ENCODE measurements around the gene RPS17.

The RPS17 gene

GRCh38 chr15:82548700-82549099 lies 8.4 kb upstream of the RPS17 start:
- no peaks in the 10 kb centered on the region for H3K9me3 ChIP-seq (ENCODE audit: control insufficient read depth in 2 of 2, low read length in 2 of 2)
- no peaks in the 10 kb centered on the region for H3K27me3 ChIP-seq (ENCODE audit: control insufficient read depth in 1 of 2, insufficient read depth in 2 of 2, low read length in 2 of 2)
- no peaks in the 10 kb centered on the region for H3K4me1 ChIP-seq (ENCODE audit: control insufficient read depth, insufficient read depth, low read length)
- no peak overlapping the region for H3K4me3 ChIP-seq (ENCODE audit: low read length in 2 of 2)
- H3K36me3 ChIP-seq (ENCODE audit: control insufficient read depth in 2 of 2, insufficient read depth in 2 of 2, low read length in 2 of 2): peaks cover 21 to 35% of the 10 kb centered on the region in 2 donors
- H3K27ac ChIP-seq (ENCODE audit: low read length): no peak overlapping the region
- no peak overlapping the region for H3K9ac ChIP-seq (ENCODE audit: low read length in 2 of 2)

- Histone ChIP-seq H3K9me3 (ENCODE audit: control insufficient read depth in 2 of 2, low read length in 2 of 2) (no peaks in the 10 kb centered on the region), H3K27me3 (ENCODE audit: control insufficient read depth in 1 of 2, insufficient read depth in 2 of 2, low read length in 2 of 2) (no peaks in the 10 kb centered on the region), H3K4me1 (ENCODE audit: control insufficient read depth, insufficient read depth, low read length) (peaks cover 7% of the 10 kb centered on the region), H3K9ac (ENCODE audit: low read length in 2 of 2) (no peak overlapping the region), H3K36me3 (ENCODE audit: control insufficient read depth in 2 of 2, insufficient read depth in 2 of 2, low read length in 2 of 2) (peaks cover 13 to 22% of the 10 kb centered on the region in 2 donors), H3K4me3 (ENCODE audit: low read length in 2 of 2) (no peak overlapping the region), H3K27ac (ENCODE audit: low read length) (no peak overlapping the region)
These were observed 5.2 kb upstream of the RPS17 start for GRCh38 chr15:82545478-82545877.

- peaks cover 9 to 17% of the 10 kb centered on the region in 2 donors for H3K36me3 ChIP-seq (ENCODE audit: control insufficient read depth in 2 of 2, insufficient read depth in 2 of 2, low read length in 2 of 2)
- H3K9ac ChIP-seq (ENCODE audit: low read length in 2 of 2): no peak overlapping the region
- H3K4me3 ChIP-seq (ENCODE audit: low read length in 2 of 2): no peak overlapping the region
- H3K9me3 ChIP-seq (ENCODE audit: control insufficient read depth in 2 of 2, low read length in 2 of 2): no peaks in the 10 kb centered on the region
- no peaks in the 10 kb centered on the region for H3K27me3 ChIP-seq (ENCODE audit: control insufficient read depth in 1 of 2, insufficient read depth in 2 of 2, low read length in 2 of 2)
- no peak overlapping the region for H3K27ac ChIP-seq (ENCODE audit: low read length)
- H3K4me1 ChIP-seq (ENCODE audit: control insufficient read depth, insufficient read depth, low read length): peaks cover 9% of the 10 kb centered on the region
These were observed 4.7 kb upstream of the RPS17 start for GRCh38 chr15:82545002-82545401.

GRCh38 chr15:82544431-82544830 lies 4.2 kb upstream of the RPS17 start:
- Histone ChIP-seq H3K9ac (ENCODE audit: low read length in 2 of 2) (no peak overlapping the region), H3K4me1 (ENCODE audit: control insufficient read depth, insufficient read depth, low read length) (peaks cover 14% of the 10 kb centered on the region), H3K27ac (ENCODE audit: low read length) (no peak overlapping the region), H3K9me3 (ENCODE audit: control insufficient read depth in 2 of 2, low read length in 2 of 2) (no peaks in the 10 kb centered on the region), H3K27me3 (ENCODE audit: control insufficient read depth in 1 of 2, insufficient read depth in 2 of 2, low read length in 2 of 2) (no peaks in the 10 kb centered on the region), H3K36me3 (ENCODE audit: control insufficient read depth in 2 of 2, insufficient read depth in 2 of 2, low read length in 2 of 2) (peaks cover 6 to 13% of the 10 kb centered on the region in 2 donors), H3K4me3 (ENCODE audit: low read length in 2 of 2) (no peak overlapping the region)

- Histone ChIP-seq H3K4me3 (ENCODE audit: low read length in 2 of 2) (no peak overlapping the region), H3K27me3 (ENCODE audit: control insufficient read depth in 1 of 2, insufficient read depth in 2 of 2, low read length in 2 of 2) (no peaks in the 10 kb centered on the region), H3K9me3 (ENCODE audit: control insufficient read depth in 2 of 2, low read length in 2 of 2) (no peaks in the 10 kb centered on the region), H3K9ac (ENCODE audit: low read length in 2 of 2) (no peak overlapping the region), H3K36me3 (ENCODE audit: control insufficient read depth in 2 of 2, insufficient read depth in 2 of 2, low read length in 2 of 2) (peaks cover 8 to 11% of the 10 kb centered on the region in 2 donors), H3K27ac (ENCODE audit: low read length) (no peak overlapping the region), H3K4me1 (ENCODE audit: control insufficient read depth, insufficient read depth, low read length) (peaks cover 22% of the 10 kb centered on the region)
These were observed 2.9 kb upstream of the RPS17 start for GRCh38 chr15:82543160-82543559.

GRCh38 chr15:82540984-82541431 lies 751 bp upstream of the RPS17 start:
- H3K36me3 ChIP-seq (ENCODE audit: control insufficient read depth in 2 of 2, insufficient read depth in 2 of 2, low read length in 2 of 2): peaks cover 28 to 29% of the 10 kb centered on the region in 2 donors
- peak overlapping the region; percentile 61 to 91 for H3K4me3 ChIP-seq (ENCODE audit: low read length in 2 of 2)
- H3K9ac ChIP-seq (ENCODE audit: low read length in 2 of 2): peak overlapping the region; percentile 80 to 96
- H3K27ac ChIP-seq (ENCODE audit: low read length): peak overlapping the region; percentile 88
- H3K9me3 ChIP-seq (ENCODE audit: control insufficient read depth in 2 of 2, low read length in 2 of 2): no peaks in the 10 kb centered on the region
- peaks cover 24% of the 10 kb centered on the region for H3K4me1 ChIP-seq (ENCODE audit: control insufficient read depth, insufficient read depth, low read length)
- H3K27me3 ChIP-seq (ENCODE audit: control insufficient read depth in 1 of 2, insufficient read depth in 2 of 2, low read length in 2 of 2): no peaks in the 10 kb centered on the region

- H3K27ac ChIP-seq (ENCODE audit: low read length): peak overlapping the region; percentile 88
- H3K9me3 ChIP-seq (ENCODE audit: control insufficient read depth in 2 of 2, low read length in 2 of 2): no peaks in the 10 kb centered on the region
- no peaks in the 10 kb centered on the region for H3K27me3 ChIP-seq (ENCODE audit: control insufficient read depth in 1 of 2, insufficient read depth in 2 of 2, low read length in 2 of 2)
- H3K9ac ChIP-seq (ENCODE audit: low read length in 2 of 2): peak overlapping the region; percentile 90 to 92
- H3K4me1 ChIP-seq (ENCODE audit: control insufficient read depth, insufficient read depth, low read length): peaks cover 24% of the 10 kb centered on the region
- peak overlapping the region; percentile 61 to 91 for H3K4me3 ChIP-seq (ENCODE audit: low read length in 2 of 2)
- H3K36me3 ChIP-seq (ENCODE audit: control insufficient read depth in 2 of 2, insufficient read depth in 2 of 2, low read length in 2 of 2): peaks cover 28 to 32% of the 10 kb centered on the region in 2 donors
These were observed 584 bp downstream of the RPS17 start for GRCh38 chr15:82539691-82540054.

- Histone ChIP-seq H3K9me3 (ENCODE audit: control insufficient read depth in 2 of 2, low read length in 2 of 2) (no peaks in the 10 kb centered on the region), H3K27ac (ENCODE audit: low read length) (peak overlapping the region; percentile 88), H3K4me3 (ENCODE audit: low read length in 2 of 2) (peak overlapping the region; percentile 61 to 91), H3K27me3 (ENCODE audit: control insufficient read depth in 1 of 2, insufficient read depth in 2 of 2, low read length in 2 of 2) (no peaks in the 10 kb centered on the region), H3K9ac (ENCODE audit: low read length in 2 of 2) (peak overlapping the region; percentile 90 to 92), H3K4me1 (ENCODE audit: control insufficient read depth, insufficient read depth, low read length) (peaks cover 24% of the 10 kb centered on the region), H3K36me3 (ENCODE audit: control insufficient read depth in 2 of 2, insufficient read depth in 2 of 2, low read length in 2 of 2) (peaks cover 30 to 34% of the 10 kb centered on the region in 2 donors)
These were observed 1.1 kb downstream of the RPS17 start for GRCh38 chr15:82538961-82539690.

GRCh38 chr15:82537351-82537908 lies 2.8 kb downstream of the RPS17 start:
- Histone ChIP-seq H3K9me3 (ENCODE audit: control insufficient read depth in 2 of 2, low read length in 2 of 2) (no peaks in the 10 kb centered on the region), H3K9ac (ENCODE audit: low read length in 2 of 2) (no peak overlapping the region), H3K4me1 (ENCODE audit: control insufficient read depth, insufficient read depth, low read length) (peaks cover 24% of the 10 kb centered on the region), H3K4me3 (ENCODE audit: low read length in 2 of 2) (no peak overlapping the region), H3K36me3 (ENCODE audit: control insufficient read depth in 2 of 2, insufficient read depth in 2 of 2, low read length in 2 of 2) (peaks cover 34 to 38% of the 10 kb centered on the region in 2 donors), H3K27me3 (ENCODE audit: control insufficient read depth in 1 of 2, insufficient read depth in 2 of 2, low read length in 2 of 2) (no peaks in the 10 kb centered on the region), H3K27ac (ENCODE audit: low read length) (no peak overlapping the region)

- Histone ChIP-seq H3K9me3 (ENCODE audit: control insufficient read depth in 2 of 2, low read length in 2 of 2) (no peaks in the 10 kb centered on the region), H3K4me1 (ENCODE audit: control insufficient read depth, insufficient read depth, low read length) (peaks cover 24% of the 10 kb centered on the region), H3K36me3 (ENCODE audit: control insufficient read depth in 2 of 2, insufficient read depth in 2 of 2, low read length in 2 of 2) (peaks cover 34 to 38% of the 10 kb centered on the region in 2 donors), H3K9ac (ENCODE audit: low read length in 2 of 2) (no peak overlapping the region), H3K27ac (ENCODE audit: low read length) (no peak overlapping the region), H3K27me3 (ENCODE audit: control insufficient read depth in 1 of 2, insufficient read depth in 2 of 2, low read length in 2 of 2) (no peaks in the 10 kb centered on the region), H3K4me3 (ENCODE audit: low read length in 2 of 2) (no peak overlapping the region)
These were observed 3.6 kb downstream of the RPS17 start for GRCh38 chr15:82536409-82537350.

Data from stomach smooth muscle (tissue), 2 donors.